Uterus (tissue), 4 donors: ENCODE results near the gene TACR1. TPM values are rescaled to one million over a fixed set of nuclear protein-coding genes. Genes with fewer than 3 reads are reported as not detected.

Experiments
- DNase-seq, 2 donors: peaks; one replicate each; pipeline ENCODE4 v3.0.0-alpha.2; 2019 to 2020
- H3K27ac ChIP-seq, 2 donors: fragments of 200-600 bp; sonication (generic); 1 replicate in 1 of 2; 2 replicates in 1 of 2; pipeline ENCODE4 v1.5.1; 2016 to 2018
- H3K27me3 ChIP-seq, 2 donors: fragments of 200-600 bp; sonication (generic); one replicate each; pipeline ENCODE4 v1.5.1; 2018 to 2019; ENCODE audit warnings: control low read depth in 1 of 2
- H3K36me3 ChIP-seq, 2 donors: fragments of 200-600 bp; sonication (generic); one replicate each; pipeline ENCODE4 v1.5.1; 2019; ENCODE audit warnings: control low read depth in 1 of 2
- H3K4me1 ChIP-seq, 2 donors: fragments of 200-600 bp; sonication (generic); one replicate each; pipeline ENCODE4 v1.5.1; 2018 to 2019; ENCODE audit warnings: control low read depth in 1 of 2
- H3K4me3 ChIP-seq, 2 donors: fragments of 200-600 bp; sonication (generic); 1 replicate in 1 of 2; 2 replicates in 1 of 2; pipeline ENCODE4 v1.5.1; 2018 to 2019; ENCODE audit warnings: mild to moderate bottlenecking in 1 of 2
- H3K9me3 ChIP-seq, 2 donors: fragments of 200-600 bp; sonication (generic); one replicate each; pipeline ENCODE4 v1.5.1; 2019; ENCODE audit warnings: control low read depth in 1 of 2
- POLR2A ChIP-seq, 2 donors: fragments of 450-650 bp; IDR thresholded peaks; one replicate each; pipeline ENCODE4 v1.6.1; 2016; ENCODE audit warnings: antibody characterized with exemption in 2 of 2, mild to moderate bottlenecking in 1 of 2, moderate library complexity in 1 of 2
- intact Hi-C: fragments of 100-400 bp; cut with DNase I; formaldehyde crosslinking; loops from one replicate; pipeline ENCODE4 v1.15.1; 2023; ENCODE audit warnings: low total_unique reads
- total RNA-seq, 4 donors: library from RNA; depleted of rRNA in 3 of 4; stranded (reverse); fragments of >200 nt in 3 of 4; gene quantifications; one replicate each; pipeline versions ENCODE4 v1.1.0 to v1.2.4, GENCODE V29; 2014 to 2023
- TF ChIP-seq, protein P1 (sequence below), 4 experiments: fragments of 200-600 bp in 2 of 4; fragments of 450-650 bp in 2 of 4; sonication (generic) in 2 of 4; IDR thresholded peaks; one replicate each; pipeline ENCODE4 v1.5.1; 2016 to 2019; ENCODE audit warnings: antibody characterized with exemption in 4 of 4, mild to moderate bottlenecking in 2 of 4, moderate library complexity in 1 of 4
- donor health status: DM: yes; HTN: yes; CAD: no.

Gene TACR1
- total RNA-seq, 4 donors from 2014 or later: 1.9 to 25.4 (median 9.1) TPM

DNA sequence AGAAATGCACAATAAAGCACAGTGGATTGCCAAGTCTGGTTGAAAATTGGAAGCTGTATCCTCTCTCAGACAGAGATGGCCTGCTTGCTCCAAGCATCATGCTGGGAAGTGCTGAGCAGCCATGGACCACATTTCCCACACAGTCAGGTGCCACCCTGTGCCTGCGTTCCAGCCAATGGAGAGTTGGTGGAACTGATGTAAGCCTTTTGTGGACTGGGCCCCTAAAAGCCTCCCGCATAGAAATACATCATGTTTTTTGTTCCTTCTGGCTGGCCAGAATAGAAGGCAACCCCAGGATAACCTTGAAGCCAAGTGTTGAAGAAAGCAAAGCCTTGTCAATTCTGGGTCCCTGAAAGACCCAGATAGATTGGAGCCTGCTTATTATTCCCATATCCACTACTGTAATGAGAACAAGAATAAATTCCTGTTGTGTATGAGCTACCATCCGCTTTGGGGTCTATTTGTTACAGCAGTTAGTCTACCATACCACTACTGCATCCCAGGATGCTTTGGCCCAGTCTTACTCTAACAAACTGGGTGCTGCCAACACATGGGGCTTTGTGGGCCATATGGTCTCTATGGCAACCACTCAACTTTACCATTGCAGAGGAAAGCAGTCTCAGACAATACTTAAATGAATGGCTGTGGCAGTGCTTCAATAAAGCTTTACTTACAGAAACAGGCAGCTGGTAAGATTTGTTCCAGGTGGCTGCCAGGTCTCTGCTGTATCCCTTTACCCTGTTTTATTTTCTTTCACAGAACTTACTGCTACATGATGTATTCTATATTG, 175.5 kb downstream of the TACR1 start:
- Histone ChIP-seq H3K27ac (no peak overlapping the region), H3K27me3 (no peaks in the 10 kb centered on the region), H3K4me1 (no peaks in the 10 kb centered on the region), H3K36me3 (no peaks in the 10 kb centered on the region), H3K9me3 (no peaks in the 10 kb centered on the region), H3K4me3 (no peak overlapping the region)
- no peak for TF ChIP-seq POLR2A (IDR thresholded peaks at IDR 0.05)
- TF ChIP-seq, protein P1, sequence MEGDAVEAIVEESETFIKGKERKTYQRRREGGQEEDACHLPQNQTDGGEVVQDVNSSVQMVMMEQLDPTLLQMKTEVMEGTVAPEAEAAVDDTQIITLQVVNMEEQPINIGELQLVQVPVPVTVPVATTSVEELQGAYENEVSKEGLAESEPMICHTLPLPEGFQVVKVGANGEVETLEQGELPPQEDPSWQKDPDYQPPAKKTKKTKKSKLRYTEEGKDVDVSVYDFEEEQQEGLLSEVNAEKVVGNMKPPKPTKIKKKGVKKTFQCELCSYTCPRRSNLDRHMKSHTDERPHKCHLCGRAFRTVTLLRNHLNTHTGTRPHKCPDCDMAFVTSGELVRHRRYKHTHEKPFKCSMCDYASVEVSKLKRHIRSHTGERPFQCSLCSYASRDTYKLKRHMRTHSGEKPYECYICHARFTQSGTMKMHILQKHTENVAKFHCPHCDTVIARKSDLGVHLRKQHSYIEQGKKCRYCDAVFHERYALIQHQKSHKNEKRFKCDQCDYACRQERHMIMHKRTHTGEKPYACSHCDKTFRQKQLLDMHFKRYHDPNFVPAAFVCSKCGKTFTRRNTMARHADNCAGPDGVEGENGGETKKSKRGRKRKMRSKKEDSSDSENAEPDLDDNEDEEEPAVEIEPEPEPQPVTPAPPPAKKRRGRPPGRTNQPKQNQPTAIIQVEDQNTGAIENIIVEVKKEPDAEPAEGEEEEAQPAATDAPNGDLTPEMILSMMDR (IDR thresholded peaks at IDR 0.05): no peak
- no peak for DNase-seq
- intact Hi-C loops: no loop called here

DNA sequence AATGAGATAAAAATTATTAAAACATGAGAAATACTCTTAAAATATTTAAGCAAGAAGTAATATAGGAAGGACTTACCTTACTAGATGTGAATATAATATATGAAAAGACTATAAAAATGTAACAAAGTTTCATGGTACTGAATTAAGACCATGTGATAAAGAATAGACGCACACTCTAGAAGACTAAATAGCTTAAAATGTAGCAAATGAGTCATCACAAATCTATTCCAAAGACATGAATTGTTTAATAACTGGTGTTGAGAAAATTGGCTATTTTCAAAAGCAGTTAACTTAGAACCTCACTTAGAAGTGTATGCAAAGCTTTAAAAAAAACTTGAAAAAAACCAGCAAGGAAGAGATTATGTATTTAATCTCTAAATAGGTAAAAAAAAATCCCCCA, 176.8 kb downstream of the TACR1 start:
- TF ChIP-seq POLR2A (IDR thresholded peaks at IDR 0.05): no peak
- TF ChIP-seq, protein P1 (IDR thresholded peaks at IDR 0.05): no peak
- H3K4me3 ChIP-seq: no peak overlapping the region
- no peaks in the 10 kb centered on the region for H3K4me1 ChIP-seq
- no peak for DNase-seq
- H3K9me3 ChIP-seq: no peaks in the 10 kb centered on the region
- intact Hi-C loops: no loop called here
- H3K36me3 ChIP-seq: no peaks in the 10 kb centered on the region
- no peak overlapping the region for H3K27ac ChIP-seq
- H3K27me3 ChIP-seq: no peaks in the 10 kb centered on the region

DNA sequence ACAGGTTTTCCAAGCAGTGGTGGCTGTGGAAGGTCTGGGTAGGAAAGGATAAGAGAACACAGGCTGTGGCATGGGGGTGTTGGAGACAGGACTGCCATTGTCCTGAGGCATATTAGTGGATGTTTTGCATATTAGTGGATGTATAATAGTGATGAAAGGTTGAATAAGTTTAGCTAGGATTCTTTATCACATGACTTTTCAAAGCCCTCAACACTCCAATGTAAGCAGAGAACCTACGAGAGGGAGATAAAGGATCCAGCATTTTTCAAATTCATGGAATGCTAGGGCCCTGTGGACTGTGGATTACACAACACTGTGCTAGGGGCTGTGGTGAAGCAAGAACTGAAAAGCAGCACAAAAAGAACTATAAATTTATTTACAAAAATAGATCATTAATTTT, 177.6 kb downstream of the TACR1 start:
- TF ChIP-seq, protein P1 (IDR thresholded peaks at IDR 0.05): no peak

DNA sequence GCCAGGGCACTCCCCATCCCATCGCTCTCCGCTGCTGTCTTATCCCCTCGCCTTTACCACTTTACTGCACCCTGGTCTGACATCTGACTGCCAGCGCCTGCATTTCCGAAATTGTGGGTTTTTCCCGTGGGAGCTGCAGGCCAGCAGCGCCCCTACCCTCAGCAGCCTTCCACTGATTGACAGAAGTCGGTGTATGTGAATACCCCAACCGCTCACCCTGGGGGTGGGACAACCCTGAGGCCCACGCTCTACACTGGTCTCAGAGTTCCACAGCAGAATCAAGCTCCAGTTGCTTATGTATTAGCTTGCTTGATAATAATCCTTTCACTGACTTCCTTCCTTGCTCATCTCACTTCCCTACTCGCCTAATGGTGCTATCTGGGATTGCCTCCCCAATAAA, 178.8 kb downstream of the TACR1 start:
- intact Hi-C loops: no loop called here
- TF ChIP-seq, protein P1 (IDR thresholded peaks at IDR 0.05): no peak
- no peak for TF ChIP-seq POLR2A (IDR thresholded peaks at IDR 0.05)
- no peaks in the 10 kb centered on the region for H3K4me1 ChIP-seq
- H3K27me3 ChIP-seq: no peaks in the 10 kb centered on the region
- no peak for DNase-seq
- H3K27ac ChIP-seq: no peak overlapping the region
- H3K4me3 ChIP-seq: no peak overlapping the region
- H3K9me3 ChIP-seq: no peaks in the 10 kb centered on the region
- no peaks in the 10 kb centered on the region for H3K36me3 ChIP-seq

More for the DNA sequence above, 177.6 kb downstream of the TACR1 start:
- H3K4me3 ChIP-seq: no peak overlapping the region
- H3K4me1 ChIP-seq: no peaks in the 10 kb centered on the region
- no peaks in the 10 kb centered on the region for H3K36me3 ChIP-seq
- H3K9me3 ChIP-seq: no peaks in the 10 kb centered on the region
- intact Hi-C loops: no loop called here
- DNase-seq: no peak
- no peak overlapping the region for H3K27ac ChIP-seq
- H3K27me3 ChIP-seq: no peaks in the 10 kb centered on the region

DNA sequence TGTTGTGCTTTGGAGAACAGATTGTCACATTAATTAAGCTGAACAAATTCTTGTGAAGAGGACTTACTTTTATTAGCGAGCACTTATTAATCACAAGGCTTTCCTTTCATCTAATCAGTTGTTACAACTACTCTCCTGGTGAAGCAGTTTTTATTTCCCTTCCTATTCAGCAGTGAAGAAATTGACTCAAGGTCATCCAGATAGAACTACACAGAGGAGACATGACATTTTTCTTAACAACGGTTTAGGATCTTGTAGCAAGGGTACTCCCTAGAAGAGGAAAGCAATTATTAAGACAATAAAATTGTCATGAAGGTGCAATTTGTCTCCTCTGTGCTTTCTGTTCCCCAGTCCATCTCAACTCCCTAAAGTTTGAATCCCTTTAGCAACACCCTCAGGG, 179.5 kb downstream of the TACR1 start:
- Histone ChIP-seq H3K9me3 (no peaks in the 10 kb centered on the region), H3K27ac (no peak overlapping the region), H3K36me3 (no peaks in the 10 kb centered on the region), H3K4me1 (no peaks in the 10 kb centered on the region), H3K4me3 (no peak overlapping the region), H3K27me3 (no peaks in the 10 kb centered on the region)
- DNase-seq: no peak
- no peak for TF ChIP-seq POLR2A (IDR thresholded peaks at IDR 0.05)
- TF ChIP-seq, protein P1 (IDR thresholded peaks at IDR 0.05): no peak
- intact Hi-C loops: no loop called here
